GM08714 (cell line): Measurements from ENCODE around the gene HERC3.

Experiments used
- H3K4me3 ChIP-seq: fragments of 200-500 bp; sonication (Bioruptor generic); 2 replicates; pipeline ENCODE4 v1.5.1; 2014; ENCODE audit warnings: mild to moderate bottlenecking, low read length, inconsistent platforms
- ZNF274 ChIP-seq: IDR thresholded peaks from 2 replicates; pipeline ENCODE4 v1.6.1; 2012; ENCODE audit warnings: mild to moderate bottlenecking, low read depth, low read length

The HERC3 gene

DNA sequence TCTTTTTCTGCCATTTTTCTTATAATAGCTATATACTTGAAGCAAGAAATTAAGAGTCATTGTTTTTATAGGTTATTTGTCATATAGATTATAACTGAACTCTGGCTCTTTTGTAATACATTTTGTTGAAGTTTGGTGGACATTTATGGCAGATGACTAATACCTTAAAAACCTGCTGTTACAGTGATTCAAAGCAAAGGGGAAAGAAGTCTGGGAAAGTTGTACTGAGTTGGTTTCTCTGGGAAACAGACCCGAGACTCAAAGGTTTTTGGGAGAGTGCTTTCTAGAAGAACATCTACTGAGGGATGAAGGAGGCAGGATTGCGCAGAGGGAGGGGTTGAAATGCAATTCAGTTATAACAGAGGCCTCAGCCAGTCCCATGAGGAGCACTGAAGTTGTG lies 69.5 kb downstream of the HERC3 start:
- TF ChIP-seq ZNF274: no peak
- no peak overlapping the region for H3K4me3 ChIP-seq

DNA sequence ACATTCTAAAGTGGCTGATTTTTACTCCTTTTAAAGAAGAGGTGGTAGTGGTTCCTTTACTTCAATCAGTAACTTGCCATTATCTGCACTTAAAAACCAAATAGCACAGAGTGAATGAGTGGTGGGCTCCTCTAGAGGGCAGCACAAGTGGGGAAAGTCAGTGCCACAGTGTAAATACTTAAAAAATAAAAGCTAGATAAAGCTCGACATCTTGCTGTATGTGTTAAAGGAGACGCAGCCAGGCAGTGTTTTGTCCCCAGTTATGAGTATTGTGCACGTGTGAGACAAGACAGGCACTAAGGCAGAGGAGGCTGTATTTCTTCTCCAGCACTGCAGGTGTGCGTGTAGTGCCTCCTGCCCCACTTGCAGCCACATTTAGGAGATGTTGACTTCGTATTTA lies 80.7 kb downstream of the HERC3 start:
- no peak for TF ChIP-seq ZNF274
- no peak overlapping the region for H3K4me3 ChIP-seq

DNA sequence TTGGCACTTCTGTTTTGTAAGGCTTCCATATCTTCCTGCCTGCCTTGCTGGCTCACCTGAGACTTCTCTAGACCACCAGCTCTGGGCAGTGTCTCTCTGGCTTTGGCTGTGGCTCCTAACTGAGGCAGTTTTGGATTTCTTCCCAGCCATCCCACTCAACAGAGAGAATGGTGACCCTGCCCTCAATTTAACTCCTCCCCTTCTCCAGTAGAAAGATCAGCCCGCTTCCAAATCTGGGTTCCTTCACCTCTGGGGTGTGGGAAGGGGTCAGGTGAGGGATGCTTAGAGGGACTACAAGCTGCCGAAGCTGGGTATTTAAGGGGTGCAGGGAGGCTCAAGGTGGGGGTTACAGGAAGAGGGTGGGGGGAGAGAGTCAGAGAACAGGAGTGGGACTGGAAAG lies 81.6 kb downstream of the HERC3 start:
- no peak overlapping the region for H3K4me3 ChIP-seq
- TF ChIP-seq ZNF274: no peak

DNA sequence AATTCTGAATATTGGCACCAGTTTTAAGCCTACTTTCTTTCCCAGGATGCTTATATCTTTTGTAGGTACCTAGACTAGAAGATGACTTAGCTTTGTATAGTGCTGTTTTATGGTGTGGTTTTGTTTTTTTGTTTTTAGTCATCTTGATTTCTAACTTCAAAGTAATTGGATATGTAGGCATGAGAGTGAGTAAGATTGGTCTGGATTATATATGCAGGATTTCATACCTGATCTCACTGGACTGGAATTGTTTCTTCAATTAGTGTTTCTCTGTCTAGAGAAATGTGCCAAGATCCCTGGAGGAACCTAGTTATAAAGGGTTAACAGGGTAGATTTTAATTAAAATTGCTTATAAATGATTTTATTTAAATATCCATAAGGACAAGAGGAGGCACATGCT lies 82.3 kb downstream of the HERC3 start:
- TF ChIP-seq ZNF274: no peak
- no peak overlapping the region for H3K4me3 ChIP-seq

DNA sequence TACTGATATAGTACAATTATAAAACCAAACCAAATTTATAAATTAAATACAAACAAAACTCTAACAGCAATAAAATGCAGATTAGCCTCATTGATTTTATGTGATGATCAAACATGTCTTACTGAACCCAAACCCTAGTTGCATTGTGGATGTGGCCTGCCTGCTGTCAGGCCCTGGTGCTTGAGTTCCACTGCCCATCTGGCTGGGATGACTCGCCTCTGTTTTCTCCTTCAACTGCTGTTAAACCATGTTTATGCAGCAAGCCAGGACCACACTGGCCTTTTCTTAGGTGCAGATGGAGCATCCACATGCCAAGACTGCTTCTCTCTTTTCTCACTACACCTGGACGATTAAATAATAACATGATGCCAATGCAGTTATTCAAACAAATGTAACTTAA lies 82.7 kb downstream of the HERC3 start:
- H3K4me3 ChIP-seq: no peak overlapping the region

DNA sequence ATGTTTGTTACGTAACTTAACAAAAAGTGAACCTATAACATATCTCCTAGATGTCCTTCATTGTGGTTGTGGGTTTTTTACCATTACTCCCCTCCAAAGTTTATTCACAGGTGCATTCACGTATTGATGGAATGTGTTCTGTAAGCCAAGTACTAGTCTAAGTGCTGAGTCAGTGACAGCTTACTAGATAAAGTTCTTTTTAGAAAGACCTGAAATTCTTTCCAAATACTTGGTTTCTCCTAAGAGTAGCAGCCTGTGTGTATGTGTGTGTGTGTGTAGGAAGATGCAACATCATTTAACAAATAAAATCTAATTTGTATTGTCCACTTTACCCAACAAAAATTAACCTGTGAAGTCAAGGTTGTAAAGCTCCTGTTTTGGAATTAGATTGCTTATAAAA lies 83.3 kb downstream of the HERC3 start:
- no peak for TF ChIP-seq ZNF274
- no peak overlapping the region for H3K4me3 ChIP-seq

More for the DNA sequence above, 82.7 kb downstream of the HERC3 start:
- TF ChIP-seq ZNF274: no peak

DNA sequence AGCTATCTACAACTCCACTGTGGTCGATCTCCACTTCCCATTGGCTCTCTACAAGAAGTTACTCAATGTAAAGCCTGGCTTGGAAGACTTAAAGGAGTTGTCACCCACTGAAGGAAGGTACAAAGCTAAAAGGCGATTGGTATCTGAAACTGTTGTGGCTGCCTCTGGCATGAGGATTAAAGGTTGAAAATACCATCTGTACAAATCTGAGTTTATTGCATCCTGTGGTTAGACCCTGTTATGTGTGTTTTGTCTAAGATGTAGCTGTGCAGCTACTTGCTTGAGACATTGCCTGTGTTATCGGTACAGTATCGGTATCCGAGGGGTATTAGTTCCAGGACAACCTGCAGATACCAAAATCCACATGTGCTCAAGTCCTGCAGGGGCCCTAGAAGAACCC lies 88.9 kb downstream of the HERC3 start:
- TF ChIP-seq ZNF274: no peak
- no peak overlapping the region for H3K4me3 ChIP-seq

DNA sequence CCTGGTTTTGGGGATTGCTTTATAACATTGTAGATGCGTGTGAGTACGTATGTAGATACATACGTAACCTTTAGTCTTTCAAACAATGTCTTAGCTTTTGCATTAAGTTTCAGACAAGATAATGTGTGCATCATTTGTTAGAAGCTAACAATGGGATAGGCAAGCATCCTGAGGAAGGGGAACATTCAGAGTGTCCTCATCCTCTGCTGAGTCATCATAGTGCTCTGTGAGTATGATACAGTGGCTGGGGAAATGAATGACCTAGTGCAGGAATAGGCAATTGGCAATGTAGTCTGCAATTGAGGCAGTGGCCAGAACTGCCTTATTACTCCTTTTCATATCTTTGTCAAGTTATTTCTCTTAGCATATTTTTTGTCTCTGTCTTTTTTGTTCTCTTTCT lies 98.1 kb downstream of the HERC3 start:
- no peak overlapping the region for H3K4me3 ChIP-seq
- no peak for TF ChIP-seq ZNF274

DNA sequence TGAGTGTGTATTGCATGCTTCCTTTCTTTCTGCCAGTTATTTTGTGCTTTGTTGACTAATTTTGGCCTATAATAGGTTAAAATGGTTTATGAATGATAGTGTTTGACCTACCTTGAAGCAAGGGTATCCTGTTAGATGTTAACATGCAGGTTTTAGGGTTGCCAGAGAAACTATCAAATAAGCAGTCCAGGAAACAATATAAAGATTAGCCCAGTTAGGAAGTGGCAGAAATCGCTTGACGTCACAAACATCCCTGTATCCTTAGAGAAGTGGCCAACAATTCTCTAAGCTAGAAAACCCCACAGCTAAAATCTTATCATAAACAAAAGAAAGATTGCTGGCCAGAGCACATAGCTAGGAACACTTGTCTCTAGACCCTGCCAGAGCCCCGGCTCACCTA lies 101.5 kb downstream of the HERC3 start:
- no peak overlapping the region for H3K4me3 ChIP-seq
- no peak for TF ChIP-seq ZNF274

DNA sequence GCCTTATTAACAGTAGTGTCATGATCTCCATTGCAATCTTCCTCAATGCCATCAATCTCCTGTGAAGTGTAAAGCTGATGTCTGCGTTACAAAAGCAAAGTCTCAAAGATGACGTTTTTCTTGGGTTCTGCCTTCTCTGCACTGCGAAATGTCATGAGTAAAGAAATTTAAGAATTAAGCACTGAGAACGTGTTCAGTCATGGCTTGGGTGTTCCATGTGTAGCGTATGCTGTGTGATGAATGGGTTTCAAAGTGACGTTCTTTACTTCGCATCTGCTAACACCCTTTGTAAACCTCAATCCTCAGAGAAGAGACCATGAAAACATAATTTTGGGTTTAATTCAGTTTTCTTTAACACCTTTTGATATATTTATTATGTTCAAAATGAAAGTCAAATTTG lies 104.3 kb downstream of the HERC3 start:
- no peak overlapping the region for H3K4me3 ChIP-seq
- no peak for TF ChIP-seq ZNF274

DNA sequence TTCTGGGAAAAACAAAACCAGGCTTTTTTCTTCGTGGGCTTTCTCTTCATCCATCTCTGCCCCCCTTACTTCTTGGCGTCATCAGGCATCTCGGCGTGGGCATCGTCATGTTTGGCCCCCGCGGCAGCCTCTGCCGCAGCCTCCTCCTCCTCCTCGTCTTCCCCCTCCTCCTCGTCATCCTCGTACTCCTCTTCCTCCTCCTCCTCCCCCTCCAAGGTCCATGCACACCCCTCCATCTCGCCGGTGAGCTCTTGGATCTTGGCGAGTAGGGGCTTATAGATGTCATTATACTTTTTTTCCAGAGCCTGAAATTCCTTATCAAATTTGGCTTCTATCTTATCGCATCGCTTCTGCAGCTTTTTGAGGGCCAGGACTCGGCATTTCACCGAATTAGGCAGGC lies 104.9 kb downstream of the HERC3 start:
- H3K4me3 ChIP-seq: peak overlapping the region; percentile 52; the same call in 1 of the 2 replicates
- TF ChIP-seq ZNF274: no peak

DNA sequence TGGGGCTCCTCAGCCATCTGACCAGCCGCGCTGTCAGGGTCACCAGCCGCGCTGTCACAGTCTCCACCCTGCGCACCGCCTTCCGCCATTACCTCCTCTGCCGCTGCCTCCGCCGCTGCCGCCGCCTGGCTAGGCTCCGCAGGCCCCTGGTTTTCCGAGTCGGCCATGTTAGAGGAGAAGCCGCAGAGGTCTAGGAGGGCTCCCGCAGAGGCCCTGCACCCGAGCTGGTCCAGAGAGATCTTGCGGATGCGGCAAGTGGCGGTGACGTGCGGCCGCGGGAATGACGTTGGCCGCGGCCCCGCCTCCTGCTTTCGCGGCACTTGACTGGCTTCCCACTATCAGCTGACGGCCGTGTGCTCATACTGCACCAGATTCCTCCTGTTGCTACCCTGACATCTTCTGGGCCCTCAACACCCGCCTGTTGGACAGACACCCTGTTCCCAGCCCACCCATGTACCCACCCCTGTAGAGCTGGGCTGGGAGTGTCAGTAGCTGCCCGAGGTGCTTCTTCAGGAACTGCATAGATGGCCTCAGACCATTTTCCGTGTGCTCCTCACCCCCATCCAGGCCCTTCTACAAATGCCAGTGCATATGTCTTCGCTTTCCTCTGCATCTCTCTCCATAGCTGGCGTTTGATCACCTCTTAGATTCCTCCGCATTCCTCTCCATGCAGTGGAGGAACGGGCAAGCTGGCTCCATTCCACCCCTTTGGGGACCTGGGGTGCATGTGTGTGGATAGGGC lies 105.5 kb downstream of the HERC3 start, which contains the start of gene NAP1L5:
Gene NAP1L5, minus strand, starts transcription at position 242 of the 742 bp plus-strand sequence. Its CDS starts 75 bp downstream, at position 167.
- H3K4me3 ChIP-seq: peak within 1 kb of the TSS; percentile 52; the same call in 1 of the 2 replicates
- TF ChIP-seq ZNF274: no peak

DNA sequence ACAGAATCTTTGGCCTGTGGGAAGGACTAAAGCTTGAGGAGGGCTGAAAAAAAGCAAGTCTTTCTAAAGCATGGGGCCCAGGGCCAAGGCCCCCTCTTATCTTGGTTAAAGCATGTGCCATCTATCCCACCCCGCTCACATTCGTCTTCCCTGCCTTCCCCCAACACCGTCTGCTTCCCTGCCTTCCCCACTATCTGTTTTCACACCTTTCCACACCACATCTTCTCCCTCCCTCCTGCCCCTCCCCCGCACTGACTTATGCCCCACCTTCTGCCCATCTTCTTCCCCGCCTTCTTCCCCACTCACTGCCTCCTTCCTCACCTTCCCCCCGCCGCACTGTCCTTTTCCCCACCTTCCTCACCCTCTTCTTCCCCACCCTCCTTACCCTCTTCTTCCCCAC lies 106.2 kb downstream of the HERC3 start:
- TF ChIP-seq ZNF274: no peak
- H3K4me3 ChIP-seq: no peak overlapping the region

DNA sequence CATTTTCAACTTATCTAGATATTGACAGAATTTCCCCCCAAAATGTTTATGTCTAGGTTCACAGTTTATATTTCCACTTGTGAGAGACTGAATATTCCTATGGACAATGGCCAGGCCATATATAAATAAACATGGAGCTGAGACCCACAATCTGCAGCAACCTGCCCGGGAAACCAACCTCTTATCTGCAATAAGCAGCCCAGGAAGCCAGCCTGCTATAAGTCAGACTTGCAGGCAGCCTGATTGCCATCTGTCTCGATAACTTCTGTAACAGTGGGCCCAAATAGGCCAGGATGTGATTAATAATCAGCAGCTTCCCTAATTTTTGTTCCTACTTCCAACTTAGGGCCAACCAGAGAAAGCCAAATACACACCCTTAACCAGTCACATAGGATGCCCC lies 110.5 kb downstream of the HERC3 start:
- TF ChIP-seq ZNF274: no peak
- no peak overlapping the region for H3K4me3 ChIP-seq

DNA sequence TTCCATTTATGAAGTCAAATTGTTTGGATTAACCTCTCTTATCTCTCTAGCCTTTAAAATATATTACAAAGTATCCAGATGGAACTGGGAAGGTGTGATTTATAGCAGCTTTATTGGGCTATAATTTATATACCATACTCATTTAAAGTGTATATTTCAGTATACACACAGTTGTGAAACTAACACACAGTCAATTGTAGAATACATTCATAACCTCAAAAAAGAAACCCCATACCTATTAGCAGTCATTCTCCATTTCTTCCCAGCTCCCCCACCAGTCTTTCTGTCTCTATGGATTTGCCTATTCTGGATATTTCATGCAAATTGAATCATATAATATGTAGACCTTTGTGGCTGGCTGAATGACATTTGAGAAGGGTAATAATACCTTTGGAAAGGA lies 112.9 kb downstream of the HERC3 start:
- no peak overlapping the region for H3K4me3 ChIP-seq
- TF ChIP-seq ZNF274: no peak
